BJ (cell line): Measurements from ENCODE around the gene PLOD1. TPM values are rescaled to one million over a fixed set of nuclear protein-coding genes. Genes with fewer than 3 reads are reported as not detected.
"Not testable (repeated sequence)": the region's sequence is repeated elsewhere in the genome, so short reads cannot be mapped to it uniquely, and the experiment has no call there.

ENCODE experiments used
- CTCF ChIA-PET: fragments of 350-600 bp; formaldehyde crosslinking; extraction: SDS; loops from one replicate; lab custom pipeline; 2021; ENCODE audit warnings: antibody characterized with exemption, inconsistent platforms; lab: Yijun Ruan, JAX
- POLR2A ChIA-PET: fragments of 300-600 bp; sonication (Branson Sonifier 250); formaldehyde crosslinking; extraction: SDS; loops from one replicate; lab custom pipeline; 2021; ENCODE audit warnings: antibody characterized with exemption; lab: Charles Lee
- DNase-seq: peaks from one replicate; pipeline ENCODE4 v3.0.0-alpha.2; 2011; ENCODE audit warnings: low read depth
- H3K27me3 ChIP-seq: 2 replicates; pipeline ENCODE4 v1.6.0; 2011; ENCODE audit warnings: low read length; ENCODE audit not compliant: control insufficient read depth, insufficient read depth
- H3K36me3 ChIP-seq: 2 replicates; pipeline ENCODE4 v1.5.1; 2011; ENCODE audit warnings: low read length; ENCODE audit not compliant: control insufficient read depth, insufficient read depth
- H3K4me3 ChIP-seq: 2 replicates; pipeline ENCODE4 v1.5.1; 2011; ENCODE audit warnings: low read depth, mild to moderate bottlenecking, control low read depth, low read length
- polyA plus RNA-seq: library from polyadenylated mRNA; depleted of rRNA; stranded (reverse); fragments of >200 nt; gene quantifications from 2 replicates; pipeline ENCODE4 v1.2.3, GENCODE V29; 2011
- TF ChIP-seq, protein P1 (sequence below): IDR thresholded peaks from 2 replicates; pipeline ENCODE4 v1.5.1; 2011; ENCODE audit warnings: low read depth, mild to moderate bottlenecking, control low read depth, inconsistent platforms, low read length, moderate library complexity; ENCODE audit not compliant: insufficient read depth

Gene PLOD1
- polyA plus RNA-seq, 1 experiment: 851 TPM

- ChIA-PET POLR2A (no interaction called here), CTCF (interaction anchor here (0.6 to 1.1 kb wide), 2 partner anchors 13 to 25 kb away, joined by 3 to 4 read pairs; no protein-coding TSS in a partner anchor)
- H3K27me3 ChIP-seq: no peaks in the 10 kb centered on the region
- no peak overlapping the region for H3K4me3 ChIP-seq
- TF ChIP-seq, protein P1, sequence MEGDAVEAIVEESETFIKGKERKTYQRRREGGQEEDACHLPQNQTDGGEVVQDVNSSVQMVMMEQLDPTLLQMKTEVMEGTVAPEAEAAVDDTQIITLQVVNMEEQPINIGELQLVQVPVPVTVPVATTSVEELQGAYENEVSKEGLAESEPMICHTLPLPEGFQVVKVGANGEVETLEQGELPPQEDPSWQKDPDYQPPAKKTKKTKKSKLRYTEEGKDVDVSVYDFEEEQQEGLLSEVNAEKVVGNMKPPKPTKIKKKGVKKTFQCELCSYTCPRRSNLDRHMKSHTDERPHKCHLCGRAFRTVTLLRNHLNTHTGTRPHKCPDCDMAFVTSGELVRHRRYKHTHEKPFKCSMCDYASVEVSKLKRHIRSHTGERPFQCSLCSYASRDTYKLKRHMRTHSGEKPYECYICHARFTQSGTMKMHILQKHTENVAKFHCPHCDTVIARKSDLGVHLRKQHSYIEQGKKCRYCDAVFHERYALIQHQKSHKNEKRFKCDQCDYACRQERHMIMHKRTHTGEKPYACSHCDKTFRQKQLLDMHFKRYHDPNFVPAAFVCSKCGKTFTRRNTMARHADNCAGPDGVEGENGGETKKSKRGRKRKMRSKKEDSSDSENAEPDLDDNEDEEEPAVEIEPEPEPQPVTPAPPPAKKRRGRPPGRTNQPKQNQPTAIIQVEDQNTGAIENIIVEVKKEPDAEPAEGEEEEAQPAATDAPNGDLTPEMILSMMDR: no peak
- no peak for DNase-seq
- H3K36me3 ChIP-seq: peaks cover 44% of the 10 kb centered on the region
These were observed 71.8 kb downstream of the PLOD1 start for GRCh38 chr1:12006167-12006921.

- POLR2A ChIA-PET: no interaction called here
- DNase-seq: no peak
- Histone ChIP-seq H3K27me3 (no peaks in the 10 kb centered on the region), H3K36me3 (peaks cover 51% of the 10 kb centered on the region), H3K4me3 (no peak overlapping the region)
- CTCF ChIA-PET: interaction anchor here (0.6 kb wide), 1 partner anchor 13 kb away, joined by 3 read pairs; no protein-coding TSS in a partner anchor
- TF ChIP-seq, protein P1: no peak
These were observed 72.7 kb downstream of the PLOD1 start for GRCh38 chr1:12007204-12007603.

DNA sequence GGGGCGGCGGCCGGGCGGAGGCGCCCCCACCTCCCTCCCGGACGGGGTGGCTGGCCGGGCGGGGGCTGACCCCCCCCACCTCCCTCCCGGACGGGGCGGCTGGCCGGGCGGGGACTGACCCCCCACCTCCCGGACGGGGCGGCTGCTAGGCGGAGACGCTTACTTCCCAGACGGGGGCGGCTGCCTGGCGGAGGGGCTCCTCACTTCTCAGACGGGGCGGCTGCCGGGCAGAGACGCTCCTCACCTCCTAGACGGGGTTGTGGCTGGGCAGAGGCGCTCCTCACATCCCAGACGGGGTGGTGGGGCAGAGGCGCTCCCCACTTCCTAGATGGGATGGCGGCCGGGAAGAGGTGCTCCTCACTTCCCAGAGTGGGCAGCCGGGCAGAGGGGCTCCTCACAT, 73.8 kb downstream of the PLOD1 start:
- H3K36me3 ChIP-seq: peaks cover 51% of the 10 kb centered on the region
- POLR2A ChIA-PET, H3K4me3 ChIP-seq, CTCF ChIA-PET, DNase-seq, H3K27me3 ChIP-seq: not testable (repeated sequence)

DNA sequence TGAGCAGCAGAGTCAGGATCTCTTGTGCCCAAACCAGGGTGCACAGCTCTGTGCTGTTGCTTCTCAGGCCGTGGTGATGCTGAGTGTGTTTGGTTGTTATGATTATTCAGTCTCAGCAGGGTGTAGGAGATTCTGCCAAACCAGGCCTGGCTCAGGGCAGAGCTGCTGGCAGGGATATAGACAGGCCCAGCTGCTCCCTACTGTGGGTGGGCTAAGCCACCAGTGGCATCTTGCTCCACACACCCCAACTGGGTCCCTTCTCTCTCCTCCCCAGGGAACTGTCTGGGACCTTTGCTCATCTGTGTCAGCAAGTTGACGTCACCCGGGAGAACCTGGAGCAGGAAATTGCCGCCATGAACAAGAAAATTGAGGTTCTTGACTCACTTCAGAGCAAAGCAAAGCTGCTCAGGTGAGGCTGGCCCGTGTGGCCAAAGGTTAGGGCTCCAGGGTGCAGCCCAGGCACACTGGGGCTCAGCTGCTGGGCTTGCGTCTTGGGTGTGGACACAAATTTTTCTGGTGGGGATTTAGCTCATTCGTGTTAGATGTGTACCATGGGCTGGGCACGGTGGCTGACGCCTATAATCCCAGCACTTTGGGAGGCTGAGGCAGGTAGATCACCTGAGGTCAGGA, 74.9 kb downstream of the PLOD1 start:
- TF ChIP-seq, protein P1: no peak
- no peak for DNase-seq
- H3K27me3 ChIP-seq: no peaks in the 10 kb centered on the region
- H3K36me3 ChIP-seq: peaks cover 43% of the 10 kb centered on the region
- CTCF ChIA-PET: no interaction called here
- H3K4me3 ChIP-seq: no peak overlapping the region
- POLR2A ChIA-PET: no interaction called here

DNA sequence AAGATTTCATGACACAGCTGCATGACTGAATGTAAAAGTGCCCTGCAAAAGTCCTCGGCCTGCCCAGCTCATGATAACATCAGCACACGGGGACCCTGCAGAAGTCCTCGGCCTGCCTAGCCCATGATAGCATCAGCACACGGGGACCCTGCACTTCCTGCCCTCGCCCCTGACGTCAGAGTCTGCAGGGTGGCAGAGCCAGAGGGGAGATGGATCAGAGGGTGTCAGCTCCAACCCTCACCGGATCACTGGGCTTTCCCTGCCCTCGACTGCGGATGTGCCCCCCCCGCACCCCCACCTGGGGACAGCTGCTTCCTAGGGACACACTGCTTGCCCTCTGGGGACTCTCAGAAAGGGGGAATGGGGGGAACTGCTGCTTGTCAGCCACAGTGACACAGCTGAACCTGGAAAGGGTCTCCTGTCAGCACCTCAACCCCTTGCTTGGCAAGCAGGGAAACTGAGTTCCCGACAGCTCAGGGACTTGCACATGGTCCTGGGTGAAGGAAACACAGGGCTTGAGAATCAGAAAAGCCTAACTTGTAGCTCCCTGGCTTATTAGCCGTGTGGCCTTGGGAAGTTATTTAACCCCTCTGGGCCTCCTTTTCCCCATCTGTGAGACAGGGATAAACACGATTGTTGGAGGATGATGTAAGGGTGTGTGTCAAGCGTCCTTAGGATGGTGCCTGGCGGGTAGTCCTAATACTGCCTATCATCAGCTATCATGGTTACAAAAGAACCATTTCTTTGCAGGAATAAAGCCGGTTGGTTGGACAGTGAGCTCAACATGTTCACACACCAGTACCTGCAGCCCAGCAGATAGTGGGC, 76.4 kb downstream of the PLOD1 start:
- CTCF ChIA-PET: interaction anchor here (0.6 to 0.8 kb wide), 2 partner anchors 28 to 114 kb away, joined by 3 to 4 read pairs; no protein-coding TSS in a partner anchor

More for the DNA sequence above, 76.4 kb downstream of the PLOD1 start:
- Histone ChIP-seq H3K4me3 (no peak overlapping the region), H3K36me3 (peaks cover 33% of the 10 kb centered on the region), H3K27me3 (no peaks in the 10 kb centered on the region)
- DNase-seq: no peak
- TF ChIP-seq, protein P1: no peak
- POLR2A ChIA-PET: no interaction called here
